SK-N-SH treated with all-trans-retinoic acid at 6 μM for 48 hours (cell line): ENCODE data around the gene ZDHHC8.

Source experiments
- ATAC-seq: fragments of 200-7000 bp; cut with Tn5 transposase; 3 replicates; pipeline ENCODE4 v1.9.1; 2020; ENCODE audit warnings: mild to moderate bottlenecking, moderate library complexity
- ARNTL ChIP-seq: fragments of 450-650 bp; formaldehyde crosslinking; IDR thresholded peaks from 2 replicates; pipeline ENCODE4 v1.5.0; 2020; ENCODE audit warnings: low read depth, mild to moderate bottlenecking, moderate library complexity, borderline replicate concordance
- BACH2 ChIP-seq: fragments of 250-450 bp; sonication (Bioruptor Pico); IDR thresholded peaks from 2 replicates; pipeline ENCODE4 v1.9.0; 2021; ENCODE audit warnings: mild to moderate bottlenecking, borderline replicate concordance
- CSDC2 ChIP-seq: fragments of 250-450 bp; sonication (Bioruptor Pico); IDR thresholded peaks from 2 replicates; pipeline ENCODE4 v1.5.0; 2020; ENCODE audit warnings: mild to moderate bottlenecking, moderate library complexity
- ESRRG ChIP-seq: fragments of 250-450 bp; sonication (Bioruptor Pico); IDR thresholded peaks from 2 replicates; pipeline ENCODE4 v1.6.1; 2021; ENCODE audit warnings: mild to moderate bottlenecking
- GLIS3 ChIP-seq: fragments of 250-450 bp; sonication (Bioruptor Pico); IDR thresholded peaks from 2 replicates; pipeline ENCODE4 v1.5.0; 2020; ENCODE audit warnings: mild to moderate bottlenecking, moderate library complexity
- ISL1 ChIP-seq: fragments of 250-450 bp; sonication (Bioruptor Pico); IDR thresholded peaks from 2 replicates; pipeline ENCODE4 v2.1.2; 2022; ENCODE audit warnings: mild to moderate bottlenecking, moderate library complexity
- OSR1 ChIP-seq: fragments of 250-450 bp; sonication (Bioruptor Pico); IDR thresholded peaks from 2 replicates; pipeline ENCODE4 v1.8.0; 2022; ENCODE audit warnings: moderate library complexity, mild to moderate bottlenecking, inconsistent platforms
- PPARA ChIP-seq: fragments of 250-450 bp; sonication (Bioruptor Pico); IDR thresholded peaks from 2 replicates; pipeline ENCODE4 v1.5.0; 2020; ENCODE audit warnings: mild to moderate bottlenecking, borderline replicate concordance
- RARB ChIP-seq: fragments of 250-450 bp; sonication (Bioruptor Pico); IDR thresholded peaks from 2 replicates; pipeline ENCODE4 v1.8.0; 2021; ENCODE audit warnings: mild to moderate bottlenecking, moderate library complexity
- SNAI2 ChIP-seq: fragments of 250-450 bp; sonication (Bioruptor Pico); IDR thresholded peaks from 2 replicates; pipeline ENCODE4 v1.5.0; 2020; ENCODE audit warnings: mild to moderate bottlenecking, moderate library complexity
- TCF4 ChIP-seq: fragments of 250-450 bp; sonication (Bioruptor Pico); IDR thresholded peaks from 2 replicates; pipeline ENCODE4 v1.8.0; 2021; ENCODE audit warnings: mild to moderate bottlenecking, moderate library complexity, borderline replicate concordance
- TOX ChIP-seq: fragments of 250-450 bp; sonication (Bioruptor Pico); IDR thresholded peaks from 2 replicates; pipeline ENCODE4 v1.8.0; 2021; ENCODE audit warnings: mild to moderate bottlenecking, moderate library complexity, borderline replicate concordance
- ZC3H10 ChIP-seq: fragments of 250-450 bp; sonication (Bioruptor Pico); IDR thresholded peaks from 2 replicates; pipeline ENCODE4 v1.5.1; 2021; ENCODE audit warnings: mild to moderate bottlenecking, moderate library complexity
- ZFP3 ChIP-seq: fragments of 250-450 bp; sonication (Bioruptor Pico); IDR thresholded peaks from 2 replicates; pipeline ENCODE4 v1.5.0; 2020; ENCODE audit warnings: mild to moderate bottlenecking, moderate library complexity
- ZFP30 ChIP-seq: fragments of 450-650 bp; formaldehyde crosslinking; IDR thresholded peaks from 2 replicates; pipeline ENCODE4 v1.5.0; 2022; ENCODE audit warnings: mild to moderate bottlenecking, moderate library complexity
- ZNF70 ChIP-seq: fragments of 450-650 bp; formaldehyde crosslinking; IDR thresholded peaks from 2 replicates; pipeline ENCODE4 v1.5.0; 2020; ENCODE audit warnings: mild to moderate bottlenecking, moderate library complexity
- ZNF8 ChIP-seq: fragments of 450-650 bp; formaldehyde crosslinking; IDR thresholded peaks from 2 replicates; pipeline ENCODE4 v1.5.0; 2020; ENCODE audit warnings: mild to moderate bottlenecking, moderate library complexity
- TF ChIP-seq, protein P1 (sequence below): fragments of 250-450 bp; sonication (Bioruptor Pico); IDR thresholded peaks from 2 replicates; pipeline ENCODE4 v1.5.1; 2021; ENCODE audit warnings: mild to moderate bottlenecking, moderate library complexity
- TF ChIP-seq, protein P2 (sequence below): fragments of 250-450 bp; sonication (Bioruptor Pico); IDR thresholded peaks from 2 replicates; pipeline ENCODE4 v1.8.0; 2020; ENCODE audit warnings: mild to moderate bottlenecking, moderate library complexity, borderline replicate concordance
- TF ChIP-seq, protein P3 (sequence below): fragments of 250-450 bp; sonication (Bioruptor Pico); IDR thresholded peaks from 2 replicates; pipeline ENCODE4 v1.8.0; 2021; ENCODE audit warnings: low read depth, mild to moderate bottlenecking, moderate library complexity, borderline replicate concordance
- TF ChIP-seq, protein P4 (sequence below): fragments of 250-450 bp; sonication (Bioruptor Pico); IDR thresholded peaks from 2 replicates; pipeline ENCODE4 v1.5.1; 2020; ENCODE audit warnings: low read depth, mild to moderate bottlenecking, moderate library complexity
- TF ChIP-seq, protein P5 (sequence below): fragments of 250-450 bp; sonication (Bioruptor Pico); IDR thresholded peaks from 2 replicates; pipeline ENCODE4 v1.5.0; 2020; ENCODE audit warnings: mild to moderate bottlenecking, moderate library complexity

The ZDHHC8 gene

DNA sequence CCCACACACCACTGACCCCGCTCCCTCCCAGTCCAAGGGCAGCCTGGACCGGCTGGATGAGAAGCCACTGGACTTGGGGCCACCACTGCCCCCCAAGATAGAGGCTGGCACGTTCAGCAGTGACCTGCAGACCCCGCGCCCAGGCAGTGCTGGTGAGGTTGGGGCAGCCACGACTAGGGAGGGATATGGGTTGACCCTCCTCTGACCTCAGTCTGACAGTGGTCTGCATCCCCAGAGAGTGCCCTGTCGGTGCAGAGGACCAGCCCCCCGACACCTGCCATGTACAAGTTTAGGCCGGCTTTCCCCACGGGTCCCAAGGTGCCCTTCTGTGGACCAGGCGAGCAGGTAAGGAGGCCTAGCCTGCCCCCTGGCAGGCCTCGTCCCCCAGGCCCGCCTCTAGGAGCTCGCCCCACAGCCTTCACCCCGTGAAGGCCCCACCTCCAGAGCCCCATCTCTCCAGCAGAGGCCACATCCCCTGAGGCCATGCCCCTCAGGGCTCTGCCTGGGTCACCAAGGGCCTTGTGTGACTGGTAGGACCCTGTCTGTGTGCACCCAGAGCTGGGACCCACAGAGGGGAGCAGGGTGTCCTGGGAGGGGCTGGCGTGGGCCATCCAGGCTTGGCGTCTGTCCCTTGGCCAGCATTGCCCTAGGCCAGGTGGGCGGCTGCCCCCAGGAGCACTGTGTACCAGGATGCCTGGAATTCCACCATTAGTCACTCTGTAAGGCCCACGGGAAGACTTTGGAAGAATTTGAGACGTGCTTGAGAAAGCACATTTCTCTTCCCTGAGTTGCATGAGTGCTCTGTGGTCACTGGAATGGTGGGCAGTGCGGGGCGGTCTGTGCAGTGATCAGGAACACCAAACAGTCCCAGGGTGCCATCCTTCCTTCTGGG lies 9.8 kb downstream of the ZDHHC8 start:
- TF ChIP-seq GLIS3 (CRISPR knock-in tag) (no peak), CSDC2 (CRISPR knock-in tag) (no peak), TCF4 (CRISPR knock-in tag) (no peak), ZNF8 (CRISPR knock-in tag) (no peak), ZNF70 (CRISPR knock-in tag) (no peak)
- ATAC-seq = no peak; the same call in 1 of the 3 replicates

DNA sequence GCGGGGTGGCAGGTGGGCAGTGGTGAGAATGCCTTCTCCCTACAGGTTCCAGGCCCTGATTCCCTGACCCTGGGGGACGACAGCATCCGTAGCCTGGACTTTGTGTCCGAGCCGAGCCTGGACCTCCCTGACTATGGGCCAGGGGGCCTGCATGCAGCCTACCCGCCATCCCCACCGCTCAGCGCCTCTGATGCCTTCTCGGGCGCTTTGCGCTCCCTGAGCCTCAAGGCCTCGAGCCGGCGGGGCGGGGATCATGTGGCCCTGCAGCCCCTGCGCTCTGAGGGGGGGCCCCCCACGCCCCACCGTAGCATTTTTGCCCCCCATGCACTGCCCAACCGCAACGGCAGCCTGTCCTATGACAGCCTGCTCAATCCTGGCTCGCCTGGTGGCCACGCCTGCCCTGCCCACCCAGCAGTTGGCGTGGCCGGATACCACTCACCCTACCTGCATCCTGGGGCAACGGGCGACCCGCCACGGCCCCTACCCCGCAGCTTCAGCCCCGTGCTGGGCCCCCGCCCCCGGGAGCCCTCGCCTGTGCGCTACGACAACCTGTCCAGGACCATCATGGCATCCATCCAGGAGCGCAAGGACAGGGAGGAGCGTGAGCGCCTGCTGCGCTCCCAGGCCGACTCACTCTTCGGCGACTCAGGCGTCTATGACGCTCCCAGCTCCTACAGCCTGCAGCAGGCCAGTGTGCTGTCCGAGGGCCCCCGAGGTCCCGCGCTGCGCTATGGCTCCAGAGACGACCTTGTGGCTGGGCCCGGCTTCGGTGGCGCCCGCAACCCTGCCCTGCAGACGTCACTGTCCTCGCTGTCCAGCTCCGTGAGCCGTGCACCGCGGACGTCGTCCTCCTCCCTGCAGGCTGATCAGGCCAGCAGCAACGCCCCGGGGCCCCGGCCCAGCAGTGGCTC lies 11.4 kb downstream of the ZDHHC8 start:
- TF ChIP-seq ISL1 (CRISPR knock-in tag) = no peak
- TF ChIP-seq ZC3H10 (CRISPR knock-in tag) = no peak
- no peak for TF ChIP-seq TOX (CRISPR knock-in tag)
- TF ChIP-seq, protein P1, sequence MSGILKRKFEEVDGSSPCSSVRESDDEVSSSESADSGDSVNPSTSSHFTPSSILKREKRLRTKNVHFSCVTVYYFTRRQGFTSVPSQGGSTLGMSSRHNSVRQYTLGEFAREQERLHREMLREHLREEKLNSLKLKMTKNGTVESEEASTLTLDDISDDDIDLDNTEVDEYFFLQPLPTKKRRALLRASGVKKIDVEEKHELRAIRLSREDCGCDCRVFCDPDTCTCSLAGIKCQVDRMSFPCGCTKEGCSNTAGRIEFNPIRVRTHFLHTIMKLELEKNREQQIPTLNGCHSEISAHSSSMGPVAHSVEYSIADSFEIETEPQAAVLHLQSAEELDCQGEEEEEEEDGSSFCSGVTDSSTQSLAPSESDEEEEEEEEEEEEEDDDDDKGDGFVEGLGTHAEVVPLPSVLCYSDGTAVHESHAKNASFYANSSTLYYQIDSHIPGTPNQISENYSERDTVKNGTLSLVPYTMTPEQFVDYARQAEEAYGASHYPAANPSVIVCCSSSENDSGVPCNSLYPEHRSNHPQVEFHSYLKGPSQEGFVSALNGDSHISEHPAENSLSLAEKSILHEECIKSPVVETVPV = no peak
- TF ChIP-seq OSR1 (CRISPR knock-in tag) = no peak
- no peak for ATAC-seq

DNA sequence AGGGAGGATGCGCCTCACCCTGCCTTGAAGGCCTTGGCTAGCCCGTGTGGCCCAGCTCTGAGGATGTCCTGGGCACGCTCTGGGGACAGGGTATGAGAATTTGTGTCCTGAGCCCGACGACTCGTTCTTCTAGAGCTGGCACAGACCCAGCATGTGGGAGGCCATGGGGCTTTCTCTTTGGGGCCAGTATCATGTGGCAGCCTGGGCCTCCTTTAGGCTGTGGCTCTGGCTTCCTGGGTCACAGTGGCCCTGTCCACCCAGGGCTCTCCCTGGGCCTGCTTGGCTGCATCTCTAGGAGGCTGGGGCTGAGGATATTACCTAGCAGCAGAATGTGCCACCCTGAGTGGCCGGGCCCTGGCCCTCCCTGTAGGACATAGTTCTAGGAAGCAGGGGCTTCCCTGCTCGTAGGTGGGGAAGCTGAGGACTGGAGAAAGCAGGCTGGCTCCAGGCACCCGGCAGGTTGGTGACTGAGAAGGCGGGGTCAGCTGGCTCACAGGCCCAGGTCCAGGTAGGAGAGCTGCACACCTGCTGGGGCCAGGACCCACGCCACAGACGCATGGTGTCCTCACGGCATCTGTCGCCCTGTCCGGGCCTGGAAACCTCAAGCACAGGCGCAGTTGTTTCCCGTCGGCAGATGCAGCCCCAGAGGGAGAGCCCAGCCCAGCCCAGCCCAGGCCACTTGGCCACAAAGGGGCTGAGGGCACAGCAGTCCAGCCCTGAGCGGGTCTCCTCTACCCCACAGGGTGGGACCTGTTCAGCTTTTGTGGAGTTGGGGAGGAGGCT lies 12.5 kb downstream of the ZDHHC8 start:
- no peak for ATAC-seq
- TF ChIP-seq OSR1 (CRISPR knock-in tag) (no peak), PPARA (CRISPR knock-in tag) (no peak), RARB (no peak), ARNTL (CRISPR knock-in tag) (no peak), ZFP30 (CRISPR knock-in tag) (no peak), TOX (CRISPR knock-in tag) (no peak), CSDC2 (CRISPR knock-in tag) (no peak), SNAI2 (CRISPR knock-in tag) (no peak), BACH2 (no peak), ESRRG (CRISPR knock-in tag) (no peak)
- TF ChIP-seq, protein P2, sequence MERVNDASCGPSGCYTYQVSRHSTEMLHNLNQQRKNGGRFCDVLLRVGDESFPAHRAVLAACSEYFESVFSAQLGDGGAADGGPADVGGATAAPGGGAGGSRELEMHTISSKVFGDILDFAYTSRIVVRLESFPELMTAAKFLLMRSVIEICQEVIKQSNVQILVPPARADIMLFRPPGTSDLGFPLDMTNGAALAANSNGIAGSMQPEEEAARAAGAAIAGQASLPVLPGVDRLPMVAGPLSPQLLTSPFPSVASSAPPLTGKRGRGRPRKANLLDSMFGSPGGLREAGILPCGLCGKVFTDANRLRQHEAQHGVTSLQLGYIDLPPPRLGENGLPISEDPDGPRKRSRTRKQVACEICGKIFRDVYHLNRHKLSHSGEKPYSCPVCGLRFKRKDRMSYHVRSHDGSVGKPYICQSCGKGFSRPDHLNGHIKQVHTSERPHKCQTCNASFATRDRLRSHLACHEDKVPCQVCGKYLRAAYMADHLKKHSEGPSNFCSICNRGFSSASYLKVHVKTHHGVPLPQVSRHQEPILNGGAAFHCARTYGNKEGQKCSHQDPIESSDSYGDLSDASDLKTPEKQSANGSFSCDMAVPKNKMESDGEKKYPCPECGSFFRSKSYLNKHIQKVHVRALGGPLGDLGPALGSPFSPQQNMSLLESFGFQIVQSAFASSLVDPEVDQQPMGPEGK (CRISPR knock-in tag) = no peak
- TF ChIP-seq, protein P1 = no peak

DNA sequence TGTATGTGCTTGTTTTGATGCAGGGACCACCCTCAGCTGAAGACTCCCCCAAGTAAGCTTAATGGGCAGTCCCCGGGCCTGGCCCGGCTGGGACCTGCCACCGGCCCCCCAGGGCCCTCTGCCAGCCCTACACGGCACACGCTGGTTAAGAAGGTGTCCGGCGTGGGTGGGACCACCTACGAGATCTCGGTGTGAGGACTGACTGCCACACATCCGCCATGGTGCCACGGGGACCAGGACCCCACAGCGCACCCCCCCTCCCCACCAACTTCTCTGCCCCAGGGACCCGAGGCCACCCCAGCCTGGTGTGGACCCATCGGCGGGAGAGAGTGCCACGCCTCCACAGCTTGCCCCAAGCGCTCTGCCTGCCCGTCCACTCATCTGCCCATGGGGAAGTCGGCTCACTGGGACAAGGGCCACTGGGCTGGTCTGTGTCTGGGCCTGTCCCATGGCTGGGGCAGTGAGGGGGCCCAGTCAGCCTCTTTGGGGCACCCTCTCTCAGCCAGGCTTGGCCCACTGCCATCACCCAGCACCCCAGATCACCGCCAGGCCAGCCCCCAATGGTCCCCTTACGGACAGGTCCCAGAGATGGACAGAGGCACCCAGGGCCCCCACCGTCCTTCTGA lies 13.7 kb downstream of the ZDHHC8 start:
- ATAC-seq = no peak
- TF ChIP-seq TCF4 (CRISPR knock-in tag) (no peak), ZNF70 (CRISPR knock-in tag) (no peak), CSDC2 (CRISPR knock-in tag) (no peak), ESRRG (CRISPR knock-in tag) (no peak), OSR1 (CRISPR knock-in tag) (no peak), TOX (CRISPR knock-in tag) (no peak), ZFP3 (no peak)
- TF ChIP-seq, protein P3, sequence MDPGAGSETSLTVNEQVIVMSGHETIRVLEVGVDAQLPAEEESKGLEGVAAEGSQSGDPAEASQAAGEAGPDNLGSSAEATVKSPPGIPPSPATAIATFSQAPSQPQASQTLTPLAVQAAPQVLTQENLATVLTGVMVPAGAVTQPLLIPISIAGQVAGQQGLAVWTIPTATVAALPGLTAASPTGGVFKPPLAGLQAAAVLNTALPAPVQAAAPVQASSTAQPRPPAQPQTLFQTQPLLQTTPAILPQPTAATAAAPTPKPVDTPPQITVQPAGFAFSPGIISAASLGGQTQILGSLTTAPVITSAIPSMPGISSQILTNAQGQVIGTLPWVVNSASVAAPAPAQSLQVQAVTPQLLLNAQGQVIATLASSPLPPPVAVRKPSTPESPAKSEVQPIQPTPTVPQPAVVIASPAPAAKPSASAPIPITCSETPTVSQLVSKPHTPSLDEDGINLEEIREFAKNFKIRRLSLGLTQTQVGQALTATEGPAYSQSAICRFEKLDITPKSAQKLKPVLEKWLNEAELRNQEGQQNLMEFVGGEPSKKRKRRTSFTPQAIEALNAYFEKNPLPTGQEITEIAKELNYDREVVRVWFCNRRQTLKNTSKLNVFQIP (CRISPR knock-in tag) = no peak
- TF ChIP-seq, protein P4, sequence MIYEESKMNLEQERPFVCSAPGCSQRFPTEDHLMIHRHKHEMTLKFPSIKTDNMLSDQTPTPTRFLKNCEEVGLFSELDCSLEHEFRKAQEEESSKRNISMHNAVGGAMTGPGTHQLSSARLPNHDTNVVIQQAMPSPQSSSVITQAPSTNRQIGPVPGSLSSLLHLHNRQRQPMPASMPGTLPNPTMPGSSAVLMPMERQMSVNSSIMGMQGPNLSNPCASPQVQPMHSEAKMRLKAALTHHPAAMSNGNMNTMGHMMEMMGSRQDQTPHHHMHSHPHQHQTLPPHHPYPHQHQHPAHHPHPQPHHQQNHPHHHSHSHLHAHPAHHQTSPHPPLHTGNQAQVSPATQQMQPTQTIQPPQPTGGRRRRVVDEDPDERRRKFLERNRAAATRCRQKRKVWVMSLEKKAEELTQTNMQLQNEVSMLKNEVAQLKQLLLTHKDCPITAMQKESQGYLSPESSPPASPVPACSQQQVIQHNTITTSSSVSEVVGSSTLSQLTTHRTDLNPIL (CRISPR knock-in tag) = no peak
- TF ChIP-seq, protein P5, sequence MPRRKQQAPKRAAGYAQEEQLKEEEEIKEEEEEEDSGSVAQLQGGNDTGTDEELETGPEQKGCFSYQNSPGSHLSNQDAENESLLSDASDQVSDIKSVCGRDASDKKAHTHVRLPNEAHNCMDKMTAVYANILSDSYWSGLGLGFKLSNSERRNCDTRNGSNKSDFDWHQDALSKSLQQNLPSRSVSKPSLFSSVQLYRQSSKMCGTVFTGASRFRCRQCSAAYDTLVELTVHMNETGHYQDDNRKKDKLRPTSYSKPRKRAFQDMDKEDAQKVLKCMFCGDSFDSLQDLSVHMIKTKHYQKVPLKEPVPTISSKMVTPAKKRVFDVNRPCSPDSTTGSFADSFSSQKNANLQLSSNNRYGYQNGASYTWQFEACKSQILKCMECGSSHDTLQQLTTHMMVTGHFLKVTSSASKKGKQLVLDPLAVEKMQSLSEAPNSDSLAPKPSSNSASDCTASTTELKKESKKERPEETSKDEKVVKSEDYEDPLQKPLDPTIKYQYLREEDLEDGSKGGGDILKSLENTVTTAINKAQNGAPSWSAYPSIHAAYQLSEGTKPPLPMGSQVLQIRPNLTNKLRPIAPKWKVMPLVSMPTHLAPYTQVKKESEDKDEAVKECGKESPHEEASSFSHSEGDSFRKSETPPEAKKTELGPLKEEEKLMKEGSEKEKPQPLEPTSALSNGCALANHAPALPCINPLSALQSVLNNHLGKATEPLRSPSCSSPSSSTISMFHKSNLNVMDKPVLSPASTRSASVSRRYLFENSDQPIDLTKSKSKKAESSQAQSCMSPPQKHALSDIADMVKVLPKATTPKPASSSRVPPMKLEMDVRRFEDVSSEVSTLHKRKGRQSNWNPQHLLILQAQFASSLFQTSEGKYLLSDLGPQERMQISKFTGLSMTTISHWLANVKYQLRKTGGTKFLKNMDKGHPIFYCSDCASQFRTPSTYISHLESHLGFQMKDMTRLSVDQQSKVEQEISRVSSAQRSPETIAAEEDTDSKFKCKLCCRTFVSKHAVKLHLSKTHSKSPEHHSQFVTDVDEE = no peak
